ENCODE data around the gene TDRD12.
"Not testable (repeated sequence)": the region's sequence is repeated elsewhere in the genome, so short reads cannot be mapped to it uniquely, and the experiment has no call there.

The TDRD12 gene

GRCh38 chr19:32743447-32743846 is 23.9 kb downstream of the TDRD12 start:
- no peak overlapping the region for H3K4me3 ChIP-seq (ENCODE audit: low read length)
- no peak for DNase-seq (ENCODE audit: low read depth, low spot score)

- H3K4me3 ChIP-seq (ENCODE audit: low read length): no peak overlapping the region
- no peak for DNase-seq (ENCODE audit: low read depth, low spot score)
Observed at GRCh38 chr19:32744555-32745325, 25.2 kb downstream of the TDRD12 start.

GRCh38 chr19:32745594-32746251 is 26.2 kb downstream of the TDRD12 start:
- not testable (repeated sequence) for H3K4me3 ChIP-seq (ENCODE audit: low read length)
- DNase-seq (ENCODE audit: low read depth, low spot score): peak; percentile 87

- peak; percentile 84 for DNase-seq (ENCODE audit: low read depth, low spot score)
- H3K4me3 ChIP-seq (ENCODE audit: low read length): not testable (repeated sequence)
Observed at GRCh38 chr19:32746631-32747196, 27.1 kb downstream of the TDRD12 start.

GRCh38 chr19:32748497-32748896 is 28.9 kb downstream of the TDRD12 start:
- no peak overlapping the region for H3K4me3 ChIP-seq (ENCODE audit: low read length)
- peak; percentile 17 for DNase-seq (ENCODE audit: low read depth, low spot score)

- DNase-seq (ENCODE audit: low read depth, low spot score): no peak
- no peak overlapping the region for H3K4me3 ChIP-seq (ENCODE audit: low read length)
Observed at GRCh38 chr19:32748948-32749347, 29.4 kb downstream of the TDRD12 start.

GRCh38 chr19:32749361-32749760 is 29.8 kb downstream of the TDRD12 start:
- DNase-seq (ENCODE audit: low read depth, low spot score): no peak
- no peak overlapping the region for H3K4me3 ChIP-seq (ENCODE audit: low read length)

- DNase-seq (ENCODE audit: low read depth, low spot score): no peak
- no peak overlapping the region for H3K4me3 ChIP-seq (ENCODE audit: low read length)
Observed at GRCh38 chr19:32750441-32751055, 31.0 kb downstream of the TDRD12 start.

- DNase-seq (ENCODE audit: low read depth, low spot score): no peak
- H3K4me3 ChIP-seq (ENCODE audit: low read length): no peak overlapping the region
Observed at GRCh38 chr19:32751066-32751465, 31.5 kb downstream of the TDRD12 start.

- no peak for DNase-seq (ENCODE audit: low read depth, low spot score)
- H3K4me3 ChIP-seq (ENCODE audit: low read length): no peak overlapping the region
Observed at GRCh38 chr19:32757189-32757588, 37.6 kb downstream of the TDRD12 start.

- DNase-seq (ENCODE audit: low read depth, low spot score): not testable (repeated sequence)
Observed at GRCh38 chr19:32765365-32765764, 45.8 kb downstream of the TDRD12 start.

GRCh38 chr19:32767951-32768679 is 48.5 kb downstream of the TDRD12 start:
- no peak overlapping the region for H3K4me3 ChIP-seq (ENCODE audit: low read length)
- no peak for DNase-seq (ENCODE audit: low read depth, low spot score)

More at GRCh38 chr19:32765365-32765764, 45.8 kb downstream of the TDRD12 start:
- H3K4me3 ChIP-seq (ENCODE audit: low read length): not testable (repeated sequence)

- DNase-seq (ENCODE audit: low read depth, low spot score): no peak
- no peak overlapping the region for H3K4me3 ChIP-seq (ENCODE audit: low read length)
Observed at GRCh38 chr19:32771596-32771995, 52.0 kb downstream of the TDRD12 start.

- no peak for DNase-seq (ENCODE audit: low read depth, low spot score)
- H3K4me3 ChIP-seq (ENCODE audit: low read length): no peak overlapping the region
Observed at GRCh38 chr19:32773126-32773525, 53.6 kb downstream of the TDRD12 start.

- H3K4me3 ChIP-seq (ENCODE audit: low read length): no peak overlapping the region
- peak; percentile 7 for DNase-seq (ENCODE audit: low read depth, low spot score)
Observed at GRCh38 chr19:32779082-32779481, 59.5 kb downstream of the TDRD12 start.

GRCh38 chr19:32781280-32781679 is 61.7 kb downstream of the TDRD12 start:
- H3K4me3 ChIP-seq (ENCODE audit: low read length): no peak overlapping the region
- no peak for DNase-seq (ENCODE audit: low read depth, low spot score)

GRCh38 chr19:32782089-32782488 is 62.5 kb downstream of the TDRD12 start:
- not testable (repeated sequence) for H3K4me3 ChIP-seq (ENCODE audit: low read length); DNase-seq (ENCODE audit: low read depth, low spot score)

- H3K4me3 ChIP-seq (ENCODE audit: low read length); DNase-seq (ENCODE audit: low read depth, low spot score): not testable (repeated sequence)
Observed at GRCh38 chr19:32787161-32787813, 67.7 kb downstream of the TDRD12 start.

- DNase-seq (ENCODE audit: low read depth, low spot score); H3K4me3 ChIP-seq (ENCODE audit: low read length): not testable (repeated sequence)
Observed at GRCh38 chr19:32787895-32788294, 68.3 kb downstream of the TDRD12 start.

Measured in Jurkat, Clone E6-1 (cell line).